Thyroid gland (tissue), 4 donors: ENCODE results near the gene ZNF652. TPM values are rescaled to one million over a fixed set of nuclear protein-coding genes. Genes with fewer than 3 reads are reported as not detected.

Source experiments
- DNase-seq, 2 donors: peaks; one replicate each; pipeline ENCODE4 v3.0.0-alpha.2; 2019
- H3K27ac ChIP-seq, 3 donors: fragments of 200-600 bp; sonication (generic); 1 replicate in 2 of 3; 2 replicates in 1 of 3; pipeline ENCODE4 v1.5.1; 2016 to 2019; ENCODE audit warnings: mild to moderate bottlenecking in 1 of 3, moderate library complexity in 1 of 3
- H3K27me3 ChIP-seq: fragments of 200-600 bp; sonication (generic); one replicate; pipeline ENCODE4 v1.5.1; 2019
- H3K36me3 ChIP-seq, 2 donors: fragments of 200-600 bp; sonication (generic); one replicate each; pipeline ENCODE4 v1.5.1; 2016 to 2019
- H3K4me1 ChIP-seq, 2 donors: fragments of 200-600 bp; sonication (generic); one replicate each; pipeline ENCODE4 v1.5.1; 2017 to 2019
- H3K4me3 ChIP-seq, 3 donors: fragments of 200-600 bp; sonication (generic); replicated peaks in 1 of 3; 1 replicate in 2 of 3; 2 replicates in 1 of 3; pipeline ENCODE4 v1.5.1; 2016; ENCODE audit warnings: mild to moderate bottlenecking in 1 of 3
- H3K9me3 ChIP-seq: fragments of 200-600 bp; sonication (generic); one replicate; pipeline ENCODE4 v1.5.1; 2017
- POLR2A ChIP-seq, 2 donors: fragments of 450-650 bp; IDR thresholded peaks; one replicate each; pipeline ENCODE4 v1.6.1; 2017; ENCODE audit warnings: antibody characterized with exemption in 2 of 2, mild to moderate bottlenecking in 2 of 2, moderate library complexity in 1 of 2
- WGBS, 2 donors: methylation state at CpG; one replicate each; pipeline ENCODE4 v1.1.5; 2017; 5-methylcytosine and 5-hydroxymethylcytosine counted together
- intact Hi-C: fragments of 100-400 bp; cut with DNase I; formaldehyde crosslinking; loops from one replicate; pipeline ENCODE4 v1.15.1; 2023
- total RNA-seq, 4 donors: library from RNA; depleted of rRNA; stranded (reverse); fragments of >200 nt; gene quantifications; one replicate each; pipeline ENCODE4 v1.2.3, GENCODE V29; 2016
- TF ChIP-seq, protein P1 (sequence below), 6 experiments: fragments of 200-600 bp in 3 of 6; fragments of 450-650 bp in 3 of 6; sonication (generic) in 3 of 6; IDR thresholded peaks; one replicate each; pipeline ENCODE4 v1.5.1; 2016 to 2019; ENCODE audit warnings: antibody characterized with exemption in 6 of 6, mild to moderate bottlenecking in 2 of 6, inconsistent platforms in 1 of 6, moderate library complexity in 1 of 6

ZNF652 gene
- total RNA-seq, 4 donors from 2014 or later: 60.0 to 64.9 (median 62.1) TPM

DNA sequence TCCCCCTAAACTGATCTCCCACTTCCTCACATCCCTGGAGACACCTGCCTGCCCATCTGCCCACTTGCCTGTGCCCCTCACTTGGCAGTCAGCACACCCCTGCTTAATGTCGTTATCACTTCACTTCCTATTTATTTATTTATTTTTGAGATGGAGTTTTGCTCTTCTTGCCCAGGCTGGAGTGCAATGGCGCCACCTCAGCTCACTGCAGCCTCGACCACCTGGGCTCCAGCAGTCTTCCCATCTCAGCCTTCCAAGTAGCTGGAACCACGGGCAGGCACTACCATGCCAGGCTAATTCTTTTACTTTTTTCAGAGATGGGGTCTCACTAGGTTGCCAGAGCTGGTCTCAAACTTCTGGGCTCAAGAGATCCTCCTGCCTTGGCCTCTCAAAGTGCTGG lies 108.0 kb downstream of the ZNF652 start:
- H3K4me1 ChIP-seq: peaks cover 4 to 15% of the 10 kb centered on the region in 2 donors
- H3K4me3 ChIP-seq: no peak overlapping the region
- H3K27me3 ChIP-seq: no peaks in the 10 kb centered on the region
- DNase-seq: no peak
- H3K36me3 ChIP-seq: no peaks in the 10 kb centered on the region
- 70 to 83% methylated on average over 4 of the region's 4 CpGs for WGBS, 2 donors
- intact Hi-C loops: no loop called here
- no peaks in the 10 kb centered on the region for H3K9me3 ChIP-seq
- no peak for TF ChIP-seq POLR2A (IDR thresholded peaks at IDR 0.05)
- no peak overlapping the region for H3K27ac ChIP-seq

DNA sequence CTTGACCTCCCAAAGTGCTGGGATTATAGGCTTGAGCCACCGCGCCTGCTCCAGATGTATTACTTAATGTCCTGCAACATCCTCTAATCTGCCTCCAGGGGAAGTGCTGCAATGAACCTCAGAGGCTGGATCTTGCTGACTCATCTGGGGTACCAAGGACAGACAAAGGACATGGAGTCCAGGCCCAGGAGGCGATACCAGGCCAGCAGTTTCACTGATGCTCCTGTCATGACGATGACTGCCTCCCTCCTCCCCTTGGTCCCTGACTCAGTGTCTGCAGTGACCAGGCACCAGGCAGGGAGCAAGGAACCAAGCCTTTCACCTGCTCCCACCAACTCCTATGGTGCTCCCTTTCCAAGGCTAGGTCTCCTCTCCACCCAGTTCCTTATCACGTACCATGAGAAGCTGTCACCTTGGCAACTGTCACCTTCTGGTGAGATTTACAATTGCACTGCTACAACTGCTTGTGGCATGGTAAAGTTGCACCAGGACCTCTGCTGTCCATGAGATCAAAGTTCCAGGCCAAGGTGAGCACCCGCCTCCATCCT lies 109.8 kb downstream of the ZNF652 start:
- no peaks in the 10 kb centered on the region for H3K36me3 ChIP-seq
- DNase-seq: no peak
- intact Hi-C loops: no loop called here

DNA sequence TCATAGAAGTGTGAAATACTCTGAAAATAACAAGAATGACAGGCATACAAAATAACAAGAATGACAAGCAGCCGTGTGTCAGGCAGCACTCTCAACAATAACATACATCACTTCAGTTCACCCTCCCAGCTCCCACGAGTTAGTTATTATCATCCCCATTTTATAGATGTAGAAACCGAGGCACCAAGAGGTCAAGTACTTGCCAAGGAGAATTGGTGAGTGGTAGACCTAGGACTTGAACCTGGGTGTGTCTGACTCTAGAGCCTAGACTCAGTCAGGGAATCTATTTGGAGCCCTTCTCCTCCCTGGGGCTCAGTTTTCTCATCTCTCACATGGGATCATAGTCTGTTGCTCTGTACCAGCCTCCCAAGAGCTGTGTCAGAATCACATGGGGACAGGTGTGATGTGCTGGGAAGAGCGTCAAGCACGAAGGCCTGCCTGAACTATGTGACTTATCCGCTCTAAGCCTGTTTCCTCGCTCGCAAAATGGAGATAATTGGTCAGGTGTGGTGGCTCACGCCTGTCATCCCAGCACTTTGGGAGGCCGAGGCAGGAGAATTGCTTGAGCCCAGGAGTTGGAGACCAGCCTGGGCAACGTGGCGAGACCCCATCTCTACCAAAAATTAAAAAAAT lies 112.0 kb downstream of the ZNF652 start:
- TF ChIP-seq, protein P1, sequence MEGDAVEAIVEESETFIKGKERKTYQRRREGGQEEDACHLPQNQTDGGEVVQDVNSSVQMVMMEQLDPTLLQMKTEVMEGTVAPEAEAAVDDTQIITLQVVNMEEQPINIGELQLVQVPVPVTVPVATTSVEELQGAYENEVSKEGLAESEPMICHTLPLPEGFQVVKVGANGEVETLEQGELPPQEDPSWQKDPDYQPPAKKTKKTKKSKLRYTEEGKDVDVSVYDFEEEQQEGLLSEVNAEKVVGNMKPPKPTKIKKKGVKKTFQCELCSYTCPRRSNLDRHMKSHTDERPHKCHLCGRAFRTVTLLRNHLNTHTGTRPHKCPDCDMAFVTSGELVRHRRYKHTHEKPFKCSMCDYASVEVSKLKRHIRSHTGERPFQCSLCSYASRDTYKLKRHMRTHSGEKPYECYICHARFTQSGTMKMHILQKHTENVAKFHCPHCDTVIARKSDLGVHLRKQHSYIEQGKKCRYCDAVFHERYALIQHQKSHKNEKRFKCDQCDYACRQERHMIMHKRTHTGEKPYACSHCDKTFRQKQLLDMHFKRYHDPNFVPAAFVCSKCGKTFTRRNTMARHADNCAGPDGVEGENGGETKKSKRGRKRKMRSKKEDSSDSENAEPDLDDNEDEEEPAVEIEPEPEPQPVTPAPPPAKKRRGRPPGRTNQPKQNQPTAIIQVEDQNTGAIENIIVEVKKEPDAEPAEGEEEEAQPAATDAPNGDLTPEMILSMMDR (IDR thresholded peaks at IDR 0.05): no peak
- no peak for TF ChIP-seq POLR2A (IDR thresholded peaks at IDR 0.05)
- H3K27ac ChIP-seq: no peak overlapping the region
- no peak for DNase-seq
- H3K4me1 ChIP-seq: peaks cover 4 to 10% of the 10 kb centered on the region in 2 donors
- no peaks in the 10 kb centered on the region for H3K27me3 ChIP-seq
- intact Hi-C loops: no loop called here
- H3K4me3 ChIP-seq: no peak overlapping the region
- H3K9me3 ChIP-seq: no peaks in the 10 kb centered on the region
- H3K36me3 ChIP-seq: no peaks in the 10 kb centered on the region
- 91 to 93% methylated on average over 11 to 12 of the region's 12 CpGs for WGBS, 2 donors

More for the DNA sequence above, 109.8 kb downstream of the ZNF652 start:
- H3K27me3 ChIP-seq: no peaks in the 10 kb centered on the region
- no peak overlapping the region for H3K27ac ChIP-seq
- WGBS, 2 donors: 84 to 99% methylated on average over 6 of the region's 6 CpGs
- no peaks in the 10 kb centered on the region for H3K9me3 ChIP-seq
- TF ChIP-seq, protein P1 (IDR thresholded peaks at IDR 0.05): no peak
- TF ChIP-seq POLR2A (IDR thresholded peaks at IDR 0.05): no peak
- H3K4me1 ChIP-seq: peaks cover 4 to 13% of the 10 kb centered on the region in 2 donors
- no peak overlapping the region for H3K4me3 ChIP-seq

DNA sequence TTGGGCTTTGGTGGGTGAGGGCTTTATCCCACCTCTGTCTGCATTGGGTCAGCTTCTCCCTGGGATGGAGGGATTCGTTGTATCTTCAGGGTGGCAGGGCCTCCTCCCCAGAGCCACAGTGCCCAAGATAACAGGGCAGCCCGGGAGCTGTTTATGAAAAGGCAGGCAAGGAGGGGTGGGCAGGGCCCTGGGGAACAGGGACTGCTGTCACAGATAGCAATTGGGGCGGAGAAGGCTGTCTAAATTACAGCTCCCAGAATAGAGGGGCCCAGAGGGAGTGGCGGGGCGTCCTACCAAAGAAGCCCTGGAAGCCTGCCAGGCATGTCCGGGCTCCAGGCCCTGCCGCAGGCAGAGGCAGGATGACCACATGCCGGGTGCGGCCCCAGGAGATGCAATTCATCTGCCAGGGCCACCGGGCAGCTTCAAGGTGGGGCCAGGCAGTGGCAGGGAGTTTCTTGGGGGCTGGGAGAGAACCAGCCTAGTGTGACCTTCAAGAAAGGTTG lies 112.7 kb downstream of the ZNF652 start:
- no peak for TF ChIP-seq POLR2A (IDR thresholded peaks at IDR 0.05)
- TF ChIP-seq, protein P1 (IDR thresholded peaks at IDR 0.05): no peak
- no peaks in the 10 kb centered on the region for H3K27me3 ChIP-seq
- no peaks in the 10 kb centered on the region for H3K36me3 ChIP-seq
- H3K4me1 ChIP-seq: peaks cover 4 to 10% of the 10 kb centered on the region in 2 donors
- peak; percentile 62 for DNase-seq
- no peaks in the 10 kb centered on the region for H3K9me3 ChIP-seq
- WGBS, 2 donors: 6 to 18% methylated on average over 9 of the region's 10 CpGs
- intact Hi-C loops: no loop called here
- H3K4me3 ChIP-seq: no peak overlapping the region
- H3K27ac ChIP-seq: no peak overlapping the region

DNA sequence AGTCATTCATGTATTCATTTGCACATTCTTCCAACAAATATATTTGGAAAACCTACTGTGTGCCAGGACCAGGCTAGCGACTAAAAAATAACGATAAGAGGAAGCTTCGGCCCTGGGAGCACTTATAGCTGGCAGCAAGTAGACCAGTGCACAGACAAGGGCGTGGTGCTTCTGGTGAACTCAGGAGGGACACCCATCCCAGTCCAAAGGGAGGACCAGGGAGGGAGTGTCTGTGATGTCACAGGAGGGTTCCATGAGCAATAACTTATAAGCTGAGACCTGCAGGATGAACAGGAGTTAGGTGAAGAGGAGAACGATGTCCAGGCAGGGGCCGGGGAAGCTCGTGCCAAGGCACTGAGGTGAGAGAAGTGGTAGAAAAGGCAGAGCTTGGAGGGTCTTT lies 114.1 kb downstream of the ZNF652 start:
- no peak overlapping the region for H3K4me3 ChIP-seq
- no peak for DNase-seq
- H3K4me1 ChIP-seq: peaks cover 4 to 10% of the 10 kb centered on the region in 2 donors
- no peak for TF ChIP-seq POLR2A (IDR thresholded peaks at IDR 0.05)
- TF ChIP-seq, protein P1 (IDR thresholded peaks at IDR 0.05): no peak
- H3K36me3 ChIP-seq: no peaks in the 10 kb centered on the region
- intact Hi-C loops: no loop called here
- no peaks in the 10 kb centered on the region for H3K27me3 ChIP-seq
- H3K9me3 ChIP-seq: no peaks in the 10 kb centered on the region
- no peak overlapping the region for H3K27ac ChIP-seq
- 92 to 93% methylated on average over 7 of the region's 7 CpGs for WGBS, 2 donors
